H1 (cell line): ENCODE results near the gene SECISBP2. TPM values are rescaled to one million over a fixed set of nuclear protein-coding genes. Genes with fewer than 3 reads are reported as not detected.

Experiments used
- CTCF ChIA-PET: fragments of 300-600 bp; sonication (Branson Sonifier 250); formaldehyde crosslinking; loops from one replicate; lab custom pipeline; 2021; ENCODE audit not compliant: partially characterized antibody; lab: Charles Lee
- POLR2A ChIA-PET: fragments of 300-600 bp; sonication (Branson Sonifier 250); formaldehyde crosslinking; loops from one replicate; lab custom pipeline; 2021; ENCODE audit warnings: inconsistent platforms; ENCODE audit not compliant: partially characterized antibody; lab: Charles Lee
- DNase-seq, 2 experiments: peaks; one replicate each; pipeline versions ENCODE4 v3.0.0 to v3.0.0-alpha.2; 2010 to 2022; ENCODE audit warnings: low spot score in 2 of 2, low read depth in 1 of 2, mixed read lengths in 1 of 2
- FAIRE-seq: peaks from 2 replicates; lab custom pipeline; 2011; peaks lifted over from hg19 to GRCh38; lab: Jason Lieb, UNC
- H2AFZ ChIP-seq: 2 replicates; pipeline ENCODE4 v1.8.1; 2012; ENCODE audit warnings: low read length, inconsistent platforms
- H2AK5ac ChIP-seq: 2 replicates; pipeline ENCODE4 v1.6.1; 2013; ENCODE audit warnings: low read depth, low read length
- H2BK120ac ChIP-seq: replicated peaks from 2 replicates; pipeline ENCODE3; 2013; ENCODE audit warnings: low read depth, low read length, inconsistent platforms
- H2BK12ac ChIP-seq: 2 replicates; pipeline ENCODE4 v1.6.1; 2013; ENCODE audit warnings: low read depth, low read length
- H2BK15ac ChIP-seq: 2 replicates; pipeline ENCODE4 v1.6.1; 2013; ENCODE audit warnings: low read length
- H2BK20ac ChIP-seq: 2 replicates; pipeline ENCODE4 v1.6.1; 2013; ENCODE audit warnings: low read length
- H2BK5ac ChIP-seq: 2 replicates; pipeline ENCODE4 v1.6.1; 2013; ENCODE audit warnings: low read depth, low read length
- H3K14ac ChIP-seq: 2 replicates; pipeline ENCODE4 v1.6.1; 2013; ENCODE audit warnings: inconsistent platforms; ENCODE audit not compliant: insufficient read length
- H3K18ac ChIP-seq: 2 replicates; pipeline ENCODE4 v1.6.1; 2013; ENCODE audit warnings: low read length; ENCODE audit errors: extremely low read depth
- H3K23ac ChIP-seq: 2 replicates; pipeline ENCODE4 v1.6.1; 2013; ENCODE audit warnings: inconsistent platforms; ENCODE audit not compliant: insufficient read length
- H3K23me2 ChIP-seq: 2 replicates; pipeline ENCODE4 v1.6.1; 2013; ENCODE audit warnings: low read depth, low read length
- H3K27ac ChIP-seq: 2 replicates; pipeline ENCODE4 v1.6.1; 2011; ENCODE audit warnings: low read depth, low read length, inconsistent platforms
- H3K27me3 ChIP-seq, 4 experiments: replicated peaks in 1 of 4; 1 replicate in 1 of 4; 2 replicates in 3 of 4; pipeline versions ENCODE4 v1.6.1 to v1.8.1; 2011 to 2013; ENCODE audit warnings: low read length in 3 of 4, mild to moderate bottlenecking in 3 of 4, inconsistent platforms in 2 of 4, mixed read lengths in 2 of 4, moderate library complexity in 1 of 4; ENCODE audit not compliant: control insufficient read depth in 3 of 4, insufficient read depth in 3 of 4; ENCODE audit errors: extremely low read depth in 1 of 4
- H3K36me3 ChIP-seq, 4 experiments: 2 replicates each; pipeline versions ENCODE4 v1.6.1 to v1.8.1; 2011 to 2013; ENCODE audit warnings: mild to moderate bottlenecking in 4 of 4, low read length in 3 of 4, moderate library complexity in 2 of 4, control low read depth in 1 of 4, inconsistent platforms in 1 of 4; ENCODE audit not compliant: insufficient read depth in 4 of 4, control insufficient read depth in 2 of 4
- H3K4ac ChIP-seq: replicated peaks from 2 replicates; pipeline ENCODE3; 2013; ENCODE audit warnings: low read length, low read depth, mixed read lengths, inconsistent platforms; ENCODE audit not compliant: insufficient read length
- H3K4me1 ChIP-seq, 4 experiments: replicated peaks in 1 of 4; 1 replicate in 1 of 4; 2 replicates in 3 of 4; pipeline versions ENCODE4 v1.6.1 to v1.8.1; 2011 to 2013; ENCODE audit warnings: low read length in 3 of 4, inconsistent platforms in 2 of 4, mixed read lengths in 1 of 4; ENCODE audit not compliant: insufficient read depth in 4 of 4, control insufficient read depth in 3 of 4
- H3K4me2 ChIP-seq, 2 experiments: 2 replicates each; pipeline versions ENCODE4 v1.6.1 to v1.8.1; 2011 to 2013; ENCODE audit warnings: low read depth in 2 of 2, low read length in 2 of 2, control low read depth in 1 of 2, inconsistent platforms in 1 of 2, mild to moderate bottlenecking in 1 of 2; ENCODE audit not compliant: insufficient read depth in 1 of 2
- H3K4me3 ChIP-seq, 4 experiments: fragments of 200-600, 300-600 bp in 1 of 4; sonication (generic), shearing (Covaris generic), sonication (Bioruptor Twin) in 1 of 4; 2 replicates each; pipeline versions ENCODE4 v1.5.1 to v1.8.1; 2011 to 2016; ENCODE audit warnings: low read length in 4 of 4, low read depth in 3 of 4, control low read depth in 2 of 4, inconsistent platforms in 2 of 4, mild to moderate bottlenecking in 2 of 4, mixed read lengths in 1 of 4, moderate library complexity in 1 of 4; ENCODE audit not compliant: insufficient read depth in 2 of 4; ENCODE audit errors: extremely low read depth in 1 of 4
- H3K56ac ChIP-seq: replicated peaks from 2 replicates; pipeline ENCODE3; 2013; ENCODE audit warnings: low read depth, mild to moderate bottlenecking, mixed read lengths, low read length, inconsistent platforms; ENCODE audit not compliant: insufficient read length
- H3K79me1 ChIP-seq: 2 replicates; pipeline ENCODE4 v1.6.1; 2013; ENCODE audit warnings: low read depth, low read length, control low read depth
- H3K79me2 ChIP-seq, 2 experiments: 2 replicates each; pipeline versions ENCODE4 v1.6.1 to v1.8.1; 2012 to 2013; ENCODE audit warnings: low read length in 2 of 2, mild to moderate bottlenecking in 2 of 2, inconsistent platforms in 1 of 2; ENCODE audit not compliant: insufficient read depth in 2 of 2, control insufficient read depth in 1 of 2
- H3K9ac ChIP-seq, 4 experiments: replicated peaks in 1 of 4; 1 replicate in 1 of 4; 2 replicates in 3 of 4; pipeline versions ENCODE4 v1.6.1 to v1.8.1; 2011 to 2013; ENCODE audit warnings: low read depth in 3 of 4, low read length in 3 of 4, control low read depth in 2 of 4, mild to moderate bottlenecking in 2 of 4, moderate library complexity in 2 of 4, inconsistent platforms in 1 of 4; ENCODE audit errors: extremely low read depth in 1 of 4
- H3K9me3 ChIP-seq, 2 experiments: 2 replicates each; pipeline versions ENCODE4 v1.6.1 to v1.8.1; 2012 to 2013; ENCODE audit warnings: mild to moderate bottlenecking in 2 of 2, moderate library complexity in 2 of 2, control low read depth in 1 of 2, inconsistent platforms in 1 of 2, low read depth in 1 of 2, low read length in 1 of 2, mixed read lengths in 1 of 2; ENCODE audit not compliant: insufficient read depth in 2 of 2
- H4K20me1 ChIP-seq, 2 experiments: replicated peaks in 1 of 2; 2 replicates each; pipeline versions ENCODE3 to v1.8.1; 2011 to 2013; ENCODE audit warnings: inconsistent platforms in 2 of 2, low read length in 2 of 2, mild to moderate bottlenecking in 1 of 2; ENCODE audit not compliant: insufficient read depth in 2 of 2, control insufficient read depth in 1 of 2
- H4K5ac ChIP-seq: 2 replicates; pipeline ENCODE4 v1.6.1; 2013; ENCODE audit warnings: low read length, low read depth, mixed read lengths, inconsistent platforms; ENCODE audit not compliant: insufficient read length
- H4K8ac ChIP-seq: 2 replicates; pipeline ENCODE4 v1.8.0; 2013; ENCODE audit warnings: mild to moderate bottlenecking, moderate library complexity, low read length, inconsistent platforms; ENCODE audit not compliant: insufficient read depth; ENCODE audit errors: extremely low read depth
- H4K91ac ChIP-seq: replicated peaks from 2 replicates; pipeline ENCODE3; 2013; ENCODE audit warnings: low read length, mixed read lengths, inconsistent platforms; ENCODE audit not compliant: insufficient read length
- MAFK ChIP-seq: IDR thresholded peaks from 2 replicates; pipeline ENCODE4 v1.6.1; 2012; ENCODE audit warnings: low read depth, mild to moderate bottlenecking, improper control_type of control experiment, low read length
- POLR2A ChIP-seq, 2 experiments: IDR thresholded peaks; 1 replicate in 1 of 2; 2 replicates in 1 of 2; pipeline ENCODE4 v1.6.1; 2011; ENCODE audit warnings: low read depth in 2 of 2, low read length in 2 of 2, mild to moderate bottlenecking in 2 of 2; ENCODE audit errors: control extremely low read depth in 1 of 2
- WGBS, 2 experiments: shearing (Covaris generic) in 1 of 2; methylation state at CpG; one replicate each; pipeline versions ENCODE4 v1.1.6 to v1.1.7; 2013 to 2015; ENCODE audit warnings: low lambda C conversion rate in 2 of 2, mixed read lengths in 2 of 2, inconsistent platforms in 1 of 2, low coverage in 1 of 2, missing lambda C conversion rate in 1 of 2; ENCODE audit not compliant: insufficient replicate concordance in 2 of 2, insufficient coverage in 1 of 2, insufficient read length in 1 of 2; ENCODE audit errors: extremely low coverage in 1 of 2, missing lambda C conversion rate in 1 of 2; 5-methylcytosine and 5-hydroxymethylcytosine counted together
- polyA plus RNA-seq, 7 experiments: library from polyadenylated mRNA; depleted of rRNA in 3 of 7; stranded (reverse) in 5 of 7; unstranded in 2 of 7; fragments of >200 nt in 5 of 7; fragments of 200-250 nt in 2 of 7; gene quantifications; 1 replicate in 5 of 7; 2 replicates in 1 of 7; 4 replicates in 1 of 7; pipeline versions ENCODE4 v1.2.1 to v1.2.3, GENCODE V29; 2011 to 2013; ENCODE audit warnings: missing spikeins in 2 of 7, mixed read lengths in 2 of 7
- total RNA-seq: library from RNA; stranded (reverse); fragmentation: NEBNext Ultra II Directional; extraction: Animal tissue kit (Norgen Biotek cat#: 25700); gene quantifications from 2 replicates; pipeline ENCODE4 v1.2.1, GENCODE V29; 2021

SECISBP2 gene
- total and polyA plus RNA-seq, 2 of the 8 experiments (the other 6 are each of a cell fraction or from before 2014, with no cell fraction given) = 39.0 to 61.7 TPM

DNA sequence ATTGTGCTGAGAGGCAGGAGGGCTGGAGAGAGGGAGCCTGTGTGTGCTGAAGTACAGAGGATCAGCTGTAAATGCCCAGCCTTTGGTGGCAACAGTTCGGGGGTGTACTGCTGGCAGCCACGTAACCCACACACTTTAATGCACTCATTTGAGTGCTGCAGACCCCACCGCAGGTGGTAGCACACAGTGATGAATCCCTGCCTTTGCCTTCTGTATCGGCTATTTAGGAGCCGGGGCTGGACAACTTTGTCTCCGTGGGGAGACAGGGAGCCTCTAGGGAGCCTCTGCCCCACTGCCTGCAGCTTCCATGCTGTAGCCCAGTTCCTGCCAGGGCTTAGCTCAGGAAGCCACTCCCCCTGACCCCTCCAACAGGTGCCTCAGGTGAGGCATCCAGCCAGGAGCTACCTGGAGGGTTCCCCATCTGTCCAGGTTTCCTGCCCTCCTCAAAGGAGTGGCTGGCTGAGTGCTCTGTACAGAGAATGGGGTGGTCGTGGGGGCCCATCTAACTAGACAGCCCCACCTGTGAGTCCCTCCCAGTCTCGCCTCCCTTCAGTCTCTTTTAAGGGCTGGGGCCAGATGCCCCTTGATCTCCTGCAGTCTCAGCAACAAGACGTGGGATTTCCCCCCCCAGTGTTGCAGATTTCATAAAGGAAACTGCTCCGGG is 44.5 kb downstream of the SECISBP2 start:
- H2BK15ac ChIP-seq = no peak overlapping the region
- no peak overlapping the region for H3K18ac ChIP-seq
- peaks cover 2 to 3% of the 10 kb centered on the region in 2 experiments for H4K20me1 ChIP-seq
- H2AK5ac ChIP-seq = no peak overlapping the region
- H3K79me1 ChIP-seq = no peaks in the 10 kb centered on the region
- H2AFZ ChIP-seq = no peak overlapping the region
- H3K4me2 ChIP-seq = no peak overlapping the region
- H4K91ac ChIP-seq = no peak overlapping the region
- no peak overlapping the region for H3K14ac ChIP-seq
- 90% methylated on average over 10 of the region's 10 CpGs; no CpG with 5 or more reads in 1 of the 2 experiments for WGBS, 2 experiments
- no peak overlapping the region; the same call in 1 of the 2 replicates for H2BK5ac ChIP-seq
- H3K9ac ChIP-seq = no peak overlapping the region
- H3K23me2 ChIP-seq = no peaks in the 10 kb centered on the region
- H3K4me1 ChIP-seq = no peaks in the 10 kb centered on the region
- POLR2A ChIA-PET = interaction anchor here (0.5 to 2.6 kb wide), 6 partner anchors 10 to 356 kb away, joined by 3 to 12 read pairs (median 3); no protein-coding TSS in a partner anchor
- CTCF ChIA-PET = interaction anchor here (0.8 kb wide), 1 partner anchor 48 kb away, joined by 4 read pairs; no protein-coding TSS in a partner anchor
- TF ChIP-seq MAFK = no peak
- TF ChIP-seq POLR2A (IDR thresholded peaks at IDR 0.05; ENCODE audit: control extremely low read depth in 1 of 2, low read depth in 2 of 2, low read length in 2 of 2) = 0 out of 3 replicates have a peak, but pooled peaks of 1 of the 2 experiments have one; percentile 12
- no peak for DNase-seq
- no peak overlapping the region for H2BK20ac ChIP-seq
- no peaks in the 10 kb centered on the region for H3K9me3 ChIP-seq
- H3K56ac ChIP-seq = no peak overlapping the region
- H3K23ac ChIP-seq = no peak overlapping the region
- H3K27ac ChIP-seq = no peak overlapping the region
- H2BK12ac ChIP-seq = no peak overlapping the region
- H3K27me3 ChIP-seq = no peaks in the 10 kb centered on the region
- H3K36me3 ChIP-seq = peaks cover 23 to 42% (median 36%) of the 10 kb centered on the region in 4 experiments
- no peak for FAIRE-seq
- no peak overlapping the region for H3K4ac ChIP-seq
- no peak overlapping the region for H3K4me3 ChIP-seq
- no peak overlapping the region for H2BK120ac ChIP-seq
- H3K79me2 ChIP-seq = no peaks in the 10 kb centered on the region
- H4K8ac ChIP-seq = no peak overlapping the region
- no peak overlapping the region for H4K5ac ChIP-seq
